Naive thymus-derived CD4-positive, alpha-beta T cell (primary cell): ENCODE results near the gene IMPA2. TPM values are rescaled to one million over a fixed set of nuclear protein-coding genes. Genes with fewer than 3 reads are reported as not detected.

ENCODE experiments used
- ATAC-seq: fragments of 150-1000 bp; cut with Tn5 transposase; 2 replicates; pipeline ENCODE4 v1.10.0; 2021; ENCODE audit warnings: mild to moderate bottlenecking, moderate library complexity
- CTCF ChIA-PET: fragments of 350-600 bp; sonication (Branson Sonifier 250); formaldehyde crosslinking; loops from one replicate; lab custom pipeline; 2021; ENCODE audit warnings: antibody characterized with exemption; lab: Charles Lee
- POLR2A ChIA-PET: fragments of 350-600 bp; sonication (Branson Sonifier 250); formaldehyde crosslinking; loops from one replicate; lab custom pipeline; 2021; ENCODE audit warnings: antibody characterized with exemption, inconsistent platforms; lab: Charles Lee
- DNase-seq, 9 donors: peaks; one replicate each; pipeline versions ENCODE4 v3.0.0 to v3.0.0-alpha.2; 2020 to 2022; ENCODE audit warnings: mixed read lengths in 1 of 9
- H3K27ac ChIP-seq: one replicate; pipeline ENCODE4 v1.7.0; 2013; ENCODE audit warnings: mild to moderate bottlenecking, low read depth, low read length, moderate library complexity
- H3K27me3 ChIP-seq, 2 donors: one replicate each; pipeline ENCODE4 v1.7.0; 2013; ENCODE audit warnings: low read length in 2 of 2, mild to moderate bottlenecking in 2 of 2, moderate library complexity in 2 of 2; ENCODE audit not compliant: control insufficient read depth in 2 of 2, insufficient read depth in 2 of 2
- H3K36me3 ChIP-seq, 3 experiments: 1 replicate in 2 of 3; 2 replicates in 1 of 3; pipeline ENCODE4 v1.7.0; 2013; ENCODE audit warnings: low read length in 3 of 3, mild to moderate bottlenecking in 3 of 3, moderate library complexity in 1 of 3; ENCODE audit not compliant: insufficient read depth in 3 of 3, control insufficient read depth in 2 of 3
- H3K4me1 ChIP-seq, 2 donors: one replicate each; pipeline ENCODE4 v1.7.0; 2013; ENCODE audit warnings: low read length in 2 of 2, mild to moderate bottlenecking in 2 of 2, moderate library complexity in 1 of 2; ENCODE audit not compliant: control insufficient read depth in 2 of 2, insufficient read depth in 2 of 2
- H3K4me3 ChIP-seq: 2 replicates; pipeline ENCODE4 v1.7.0; 2013; ENCODE audit warnings: mild to moderate bottlenecking, low read length
- H3K9me3 ChIP-seq, 3 experiments: 1 replicate in 2 of 3; 2 replicates in 1 of 3; pipeline ENCODE4 v1.7.0; 2013; ENCODE audit warnings: low read length in 3 of 3; ENCODE audit not compliant: control insufficient read depth in 2 of 3
- H3K27ac Mint-ChIP-seq, 9 donors: one replicate each; pipeline ENCODE4 v1.8.0; 2020 to 2022; ENCODE audit warnings: mixed read lengths in 9 of 9, mild to moderate bottlenecking in 8 of 9, moderate library complexity in 5 of 9, inconsistent platforms in 2 of 9
- H3K27me3 Mint-ChIP-seq, 5 donors: one replicate each; pipeline ENCODE4 v1.8.0; 2021 to 2022; ENCODE audit warnings: mixed read lengths in 5 of 5, mild to moderate bottlenecking in 1 of 5
- H3K36me3 Mint-ChIP-seq, 5 donors: one replicate each; pipeline ENCODE4 v1.8.0; 2020 to 2022; ENCODE audit warnings: mixed read lengths in 5 of 5, mild to moderate bottlenecking in 3 of 5, inconsistent platforms in 1 of 5
- H3K4me1 Mint-ChIP-seq, 7 donors: one replicate each; pipeline ENCODE4 v1.8.0; 2020 to 2022; ENCODE audit warnings: mixed read lengths in 7 of 7, mild to moderate bottlenecking in 3 of 7, inconsistent platforms in 1 of 7
- H3K4me3 Mint-ChIP-seq, 10 donors: one replicate each; pipeline ENCODE4 v1.8.0; 2020 to 2022; ENCODE audit warnings: mild to moderate bottlenecking in 10 of 10, mixed read lengths in 10 of 10, moderate library complexity in 6 of 10, inconsistent platforms in 2 of 10
- H3K9me3 Mint-ChIP-seq, 11 donors: one replicate each; pipeline ENCODE4 v1.8.0; 2020 to 2022; ENCODE audit warnings: mixed read lengths in 11 of 11, mild to moderate bottlenecking in 4 of 11, inconsistent platforms in 1 of 11, moderate library complexity in 1 of 11
- intact Hi-C, 2 donors: fragments of 100-400 bp; cut with micrococcal nuclease; formaldehyde crosslinking; loops; one replicate each; pipeline ENCODE4 v1.15.1; 2023
- polyA plus RNA-seq, 2 donors: library from polyadenylated mRNA; unstranded; fragments of 300-500 nt; fragmentation: Illumina TruSeq; gene quantifications; one replicate each; pipeline ENCODE4 v1.2.3, GENCODE V29; 2021
- total RNA-seq, 6 experiments: library from RNA in 5 of 6; stranded (reverse) in 5 of 6; gene quantifications; 1 replicate in 5 of 6; 2 replicates in 1 of 6; pipeline ENCODE4 v1.2.3 and lab custom pipeline; 2021 to 2026

The IMPA2 gene
- total and polyA plus RNA-seq, 7 experiments from 2014 or later = 4.9 to 27.8 (median 7.8) TPM

- Histone ChIP-seq H3K4me1 (no peaks in the 10 kb centered on the region), H3K36me3 (no peaks in the 10 kb centered on the region), H3K27me3 (no peaks in the 10 kb centered on the region), H3K27ac (no peak overlapping the region), H3K4me3 (no peak overlapping the region), H3K9me3 (no peaks in the 10 kb centered on the region)
- peaks cover 0 to 1% (median 0%) of the 10 kb centered on the region in 7 donors for H3K4me1 Mint-ChIP-seq
- ChIA-PET CTCF (no interaction called here), POLR2A (no interaction called here)
- intact Hi-C loops = no loop called here
- no peak overlapping the region for H3K27ac Mint-ChIP-seq
- H3K9me3 Mint-ChIP-seq = peaks cover 0 to 1% (median 0%) of the 10 kb centered on the region in 11 donors
- ATAC-seq (no peak), DNase-seq (no peak)
- H3K36me3 Mint-ChIP-seq = peaks cover 0 to 15% (median 0%) of the 10 kb centered on the region in 5 donors
- no peak overlapping the region for H3K4me3 Mint-ChIP-seq
- H3K27me3 Mint-ChIP-seq = no peaks in the 10 kb centered on the region
These were observed 25.2 kb downstream of the IMPA2 start for GRCh38 chr18:12006488-12006840.

- ChIA-PET CTCF (no interaction called here), POLR2A (no interaction called here)
- DNase-seq (no peak), ATAC-seq (no peak)
- H3K4me3 Mint-ChIP-seq = no peak overlapping the region
- intact Hi-C loops = no loop called here
- peaks cover 0 to 1% (median 0%) of the 10 kb centered on the region in 7 donors for H3K4me1 Mint-ChIP-seq
- Histone ChIP-seq H3K4me1 (no peaks in the 10 kb centered on the region), H3K9me3 (no peaks in the 10 kb centered on the region), H3K36me3 (no peaks in the 10 kb centered on the region), H3K27me3 (no peaks in the 10 kb centered on the region), H3K27ac (no peak overlapping the region), H3K4me3 (no peak overlapping the region)
- peaks cover 0 to 1% (median 0%) of the 10 kb centered on the region in 11 donors for H3K9me3 Mint-ChIP-seq
- H3K27ac Mint-ChIP-seq = no peak overlapping the region
- H3K27me3 Mint-ChIP-seq = no peaks in the 10 kb centered on the region
- H3K36me3 Mint-ChIP-seq = peaks cover 0 to 15% (median 0%) of the 10 kb centered on the region in 5 donors
These were observed 25.8 kb downstream of the IMPA2 start for GRCh38 chr18:12007063-12007462.

- POLR2A ChIA-PET = no interaction called here
- H3K4me1 ChIP-seq = no peaks in the 10 kb centered on the region
- peaks cover 0 to 24% (median 0%) of the 10 kb centered on the region in 5 donors for H3K36me3 Mint-ChIP-seq
- no peak overlapping the region for H3K27ac ChIP-seq
- intact Hi-C loops = no loop called here
- H3K4me1 Mint-ChIP-seq = peaks cover 0 to 1% (median 0%) of the 10 kb centered on the region in 7 donors
- H3K27ac Mint-ChIP-seq = no peak overlapping the region
- H3K4me3 Mint-ChIP-seq = no peak overlapping the region
- H3K27me3 Mint-ChIP-seq = no peaks in the 10 kb centered on the region
- no peaks in the 10 kb centered on the region for H3K36me3 ChIP-seq
- no peak overlapping the region for H3K4me3 ChIP-seq
- ATAC-seq = no peak
- no peaks in the 10 kb centered on the region for H3K27me3 ChIP-seq
- no peak for DNase-seq
- peaks cover 0 to 1% (median 0%) of the 10 kb centered on the region in 11 donors for H3K9me3 Mint-ChIP-seq
- CTCF ChIA-PET = no interaction called here
- H3K9me3 ChIP-seq = no peaks in the 10 kb centered on the region
These were observed 27.0 kb downstream of the IMPA2 start for GRCh38 chr18:12008181-12008767.

- POLR2A ChIA-PET = no interaction called here
- CTCF ChIA-PET = no interaction called here
- DNase-seq = no peak
- H3K9me3 Mint-ChIP-seq = peaks cover 0 to 1% (median 0%) of the 10 kb centered on the region in 11 donors
- ATAC-seq = no peak
- Histone ChIP-seq H3K4me1 (no peaks in the 10 kb centered on the region), H3K27ac (no peak overlapping the region), H3K36me3 (no peaks in the 10 kb centered on the region), H3K9me3 (no peaks in the 10 kb centered on the region), H3K27me3 (no peaks in the 10 kb centered on the region), H3K4me3 (no peak overlapping the region)
- intact Hi-C loops = no loop called here
- H3K27ac Mint-ChIP-seq = no peak overlapping the region
- peaks cover 0 to 1% (median 0%) of the 10 kb centered on the region in 7 donors for H3K4me1 Mint-ChIP-seq
- H3K36me3 Mint-ChIP-seq = peaks cover 0 to 24% (median 0%) of the 10 kb centered on the region in 5 donors
- H3K4me3 Mint-ChIP-seq = no peak overlapping the region
- no peaks in the 10 kb centered on the region for H3K27me3 Mint-ChIP-seq
These were observed 27.7 kb downstream of the IMPA2 start for GRCh38 chr18:12008842-12009580.

GRCh38 chr18:12009581-12010140 is 28.4 kb downstream of the IMPA2 start:
- intact Hi-C loops = no loop called here
- Mint-ChIP-seq H3K4me1 (peaks cover 0 to 1% (median 0%) of the 10 kb centered on the region in 7 donors), H3K36me3 (peaks cover 0 to 24% (median 0%) of the 10 kb centered on the region in 5 donors), H3K27ac (no peak overlapping the region), H3K4me3 (no peak overlapping the region), H3K9me3 (peaks cover 0 to 1% (median 0%) of the 10 kb centered on the region in 11 donors), H3K27me3 (no peaks in the 10 kb centered on the region)
- Histone ChIP-seq H3K27me3 (no peaks in the 10 kb centered on the region), H3K27ac (no peak overlapping the region), H3K36me3 (no peaks in the 10 kb centered on the region), H3K4me1 (no peaks in the 10 kb centered on the region), H3K9me3 (no peaks in the 10 kb centered on the region), H3K4me3 (no peak overlapping the region)
- ChIA-PET CTCF (no interaction called here), POLR2A (no interaction called here)
- DNase-seq (no peak), ATAC-seq (no peak)

- no peaks in the 10 kb centered on the region for H3K27me3 ChIP-seq
- ATAC-seq (no peak), DNase-seq (no peak)
- H3K4me3 ChIP-seq = no peak overlapping the region
- H3K36me3 ChIP-seq = no peaks in the 10 kb centered on the region
- H3K4me1 Mint-ChIP-seq = peaks cover 0 to 1% (median 0%) of the 10 kb centered on the region in 7 donors
- no peaks in the 10 kb centered on the region for H3K9me3 ChIP-seq
- H3K27ac Mint-ChIP-seq = no peak overlapping the region
- peaks cover 0 to 1% (median 0%) of the 10 kb centered on the region in 11 donors for H3K9me3 Mint-ChIP-seq
- H3K4me3 Mint-ChIP-seq = no peak overlapping the region
- no peak overlapping the region for H3K27ac ChIP-seq
- ChIA-PET CTCF (no interaction called here), POLR2A (no interaction called here)
- intact Hi-C loops = no loop called here
- H3K27me3 Mint-ChIP-seq = no peaks in the 10 kb centered on the region
- H3K4me1 ChIP-seq = no peaks in the 10 kb centered on the region
- H3K36me3 Mint-ChIP-seq = peaks cover 0 to 21% (median 0%) of the 10 kb centered on the region in 5 donors
These were observed 29.0 kb downstream of the IMPA2 start for GRCh38 chr18:12010187-12010802.
